OCI-LY1 (cell line): ENCODE data around the gene TRAPPC14.
A peak's percentile ranks its signal among the peaks of the same experiment; 100 is the strongest.

ENCODE experiments used
- H2AFZ ChIP-seq: fragments of 200-600 bp; sonication (generic), shearing (Covaris generic); 2 replicates; pipeline ENCODE4 v1.6.0; 2014; ENCODE audit warnings: antibody characterized with exemption, mild to moderate bottlenecking, low read length
- H3F3A ChIP-seq: fragments of 200-600 bp; sonication (generic), shearing (Covaris generic); 2 replicates; pipeline ENCODE4 v1.6.0; 2014; ENCODE audit warnings: mild to moderate bottlenecking, antibody characterized with exemption, low read length, moderate library complexity; ENCODE audit not compliant: insufficient read depth
- H3K27ac ChIP-seq: fragments of 200-600 bp; sonication (generic); 2 replicates; pipeline ENCODE4 v1.5.1; 2014; ENCODE audit warnings: low read length, mixed run types, mild to moderate bottlenecking, low read depth; ENCODE audit not compliant: poor library complexity, severe bottlenecking
- H3K27me3 ChIP-seq: fragments of 200-600 bp; sonication (generic); 2 replicates; pipeline ENCODE4 v1.6.0; 2014; ENCODE audit warnings: antibody characterized with exemption, mild to moderate bottlenecking, low read length, moderate library complexity; ENCODE audit not compliant: insufficient read depth
- H3K36me3 ChIP-seq: fragments of 200-600 bp; sonication (generic); 2 replicates; pipeline ENCODE4 v1.6.1; 2014; ENCODE audit warnings: mild to moderate bottlenecking, antibody characterized with exemption, low read length, moderate library complexity, mixed read lengths; ENCODE audit not compliant: insufficient read depth
- H3K4me1 ChIP-seq: fragments of 200-600 bp; sonication (generic); 2 replicates; pipeline ENCODE4 v1.5.1; 2014; ENCODE audit warnings: mild to moderate bottlenecking, low read length, moderate library complexity; ENCODE audit not compliant: insufficient read depth, severe bottlenecking
- H3K4me2 ChIP-seq: fragments of 200-600 bp; sonication (generic), shearing (Covaris generic); 2 replicates; pipeline ENCODE4 v1.6.1; 2014; ENCODE audit warnings: low read length
- H3K4me3 ChIP-seq: fragments of 200-600 bp; sonication (generic); 2 replicates; pipeline ENCODE4 v1.5.1; 2014; ENCODE audit warnings: low read length, low read depth, mild to moderate bottlenecking, mixed read lengths; ENCODE audit not compliant: poor library complexity, severe bottlenecking
- H3K79me2 ChIP-seq: fragments of 200-600 bp; shearing (Covaris generic); 2 replicates; pipeline ENCODE4 v1.6.1; 2016; ENCODE audit warnings: mixed run types, low read length, mixed read lengths; ENCODE audit not compliant: insufficient read depth
- H3K9ac ChIP-seq: fragments of 200-600 bp; sonication (generic), shearing (Covaris generic); 2 replicates; pipeline ENCODE4 v1.6.1; 2014; ENCODE audit warnings: mild to moderate bottlenecking, low read length, mixed read lengths
- H3K9me2 ChIP-seq: fragments of 200-600 bp; sonication (generic), shearing (Covaris generic); 2 replicates; pipeline ENCODE4 v1.6.1; 2014; ENCODE audit warnings: low read depth, mild to moderate bottlenecking, low read length, mixed read lengths
- H3K9me3 ChIP-seq: fragments of 200-600 bp; shearing (Covaris generic); 2 replicates; pipeline ENCODE4 v1.6.1; 2014; ENCODE audit warnings: low read length, mixed read lengths
- H4K20me1 ChIP-seq: fragments of 200-600 bp; sonication (generic), shearing (Covaris generic); 2 replicates; pipeline ENCODE4 v1.6.0; 2016; ENCODE audit warnings: mild to moderate bottlenecking, low read length; ENCODE audit not compliant: insufficient read depth
- EZH2 ChIP-seq: fragments of 200-600 bp; sonication (generic), shearing (Covaris generic); IDR thresholded peaks from 2 replicates; pipeline ENCODE4 v1.8.0; 2017; ENCODE audit warnings: borderline replicate concordance, mixed run types, mild to moderate bottlenecking, antibody characterized with exemption, low read length, moderate library complexity, mixed read lengths
- TF ChIP-seq, protein P1 (sequence below): fragments of 200-600 bp; sonication (generic), shearing (Covaris generic); IDR thresholded peaks from 2 replicates; pipeline ENCODE4 v1.5.1; 2017; ENCODE audit warnings: mild to moderate bottlenecking, antibody characterized with exemption, low read length, moderate library complexity, mixed read lengths

Gene TRAPPC14

GRCh38 chr7:100142461-100142860 lies 16.1 kb downstream of the TRAPPC14 start:
- no peaks in the 10 kb centered on the region for H3K27me3 ChIP-seq
- H3K9ac ChIP-seq, result no peak overlapping the region
- TF ChIP-seq EZH2, result no peak
- TF ChIP-seq, protein P1, sequence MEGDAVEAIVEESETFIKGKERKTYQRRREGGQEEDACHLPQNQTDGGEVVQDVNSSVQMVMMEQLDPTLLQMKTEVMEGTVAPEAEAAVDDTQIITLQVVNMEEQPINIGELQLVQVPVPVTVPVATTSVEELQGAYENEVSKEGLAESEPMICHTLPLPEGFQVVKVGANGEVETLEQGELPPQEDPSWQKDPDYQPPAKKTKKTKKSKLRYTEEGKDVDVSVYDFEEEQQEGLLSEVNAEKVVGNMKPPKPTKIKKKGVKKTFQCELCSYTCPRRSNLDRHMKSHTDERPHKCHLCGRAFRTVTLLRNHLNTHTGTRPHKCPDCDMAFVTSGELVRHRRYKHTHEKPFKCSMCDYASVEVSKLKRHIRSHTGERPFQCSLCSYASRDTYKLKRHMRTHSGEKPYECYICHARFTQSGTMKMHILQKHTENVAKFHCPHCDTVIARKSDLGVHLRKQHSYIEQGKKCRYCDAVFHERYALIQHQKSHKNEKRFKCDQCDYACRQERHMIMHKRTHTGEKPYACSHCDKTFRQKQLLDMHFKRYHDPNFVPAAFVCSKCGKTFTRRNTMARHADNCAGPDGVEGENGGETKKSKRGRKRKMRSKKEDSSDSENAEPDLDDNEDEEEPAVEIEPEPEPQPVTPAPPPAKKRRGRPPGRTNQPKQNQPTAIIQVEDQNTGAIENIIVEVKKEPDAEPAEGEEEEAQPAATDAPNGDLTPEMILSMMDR, result no peak
- H3K79me2 ChIP-seq, result no peaks in the 10 kb centered on the region
- no peaks in the 10 kb centered on the region for H3K36me3 ChIP-seq
- H3F3A ChIP-seq, result no peaks in the 10 kb centered on the region
- H2AFZ ChIP-seq, result no peak overlapping the region
- no peaks in the 10 kb centered on the region for H4K20me1 ChIP-seq
- no peaks in the 10 kb centered on the region for H3K9me2 ChIP-seq
- no peak overlapping the region for H3K4me2 ChIP-seq
- no peak overlapping the region for H3K27ac ChIP-seq
- no peak overlapping the region for H3K4me3 ChIP-seq
- H3K9me3 ChIP-seq, result no peaks in the 10 kb centered on the region
- H3K4me1 ChIP-seq, result peaks cover 15% of the 10 kb centered on the region

DNA sequence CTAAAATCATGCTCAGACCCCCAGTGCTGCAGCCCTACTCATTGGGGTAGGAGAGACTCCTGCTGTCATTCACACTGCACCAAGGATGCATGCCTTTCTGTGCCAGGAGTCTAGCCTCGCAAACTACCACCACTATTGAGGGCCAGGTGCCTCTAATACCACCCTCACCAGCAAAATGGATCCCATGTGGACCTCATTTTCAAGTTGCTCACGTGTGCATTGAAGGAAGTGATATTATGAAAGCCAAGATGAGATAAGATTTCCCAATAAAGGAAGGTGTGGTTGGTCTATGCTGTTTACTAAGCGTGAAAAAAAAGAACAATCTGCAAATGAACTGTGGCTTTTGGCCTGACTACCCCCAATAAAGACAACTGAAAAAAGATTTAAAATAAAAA lies 17.0 kb downstream of the TRAPPC14 start:
- H3K27ac ChIP-seq, result no peak overlapping the region
- no peaks in the 10 kb centered on the region for H3K36me3 ChIP-seq
- H3K4me2 ChIP-seq, result no peak overlapping the region
- no peak overlapping the region for H2AFZ ChIP-seq
- H3F3A ChIP-seq, result no peaks in the 10 kb centered on the region
- H3K4me1 ChIP-seq, result peaks cover 16% of the 10 kb centered on the region
- H3K9me2 ChIP-seq, result no peaks in the 10 kb centered on the region
- H3K4me3 ChIP-seq, result no peak overlapping the region
- TF ChIP-seq, protein P1, result no peak
- TF ChIP-seq EZH2, result no peak
- H3K27me3 ChIP-seq, result no peaks in the 10 kb centered on the region
- H4K20me1 ChIP-seq, result no peaks in the 10 kb centered on the region
- H3K9ac ChIP-seq, result no peak overlapping the region
- H3K79me2 ChIP-seq, result no peaks in the 10 kb centered on the region
- H3K9me3 ChIP-seq, result no peaks in the 10 kb centered on the region

- Histone ChIP-seq H3F3A (no peaks in the 10 kb centered on the region), H3K9me2 (no peaks in the 10 kb centered on the region), H3K27ac (peak overlapping the region; percentile 8), H4K20me1 (no peaks in the 10 kb centered on the region), H3K36me3 (no peaks in the 10 kb centered on the region), H3K4me3 (peak overlapping the region; percentile 7), H3K79me2 (no peaks in the 10 kb centered on the region), H3K9me3 (no peaks in the 10 kb centered on the region), H3K4me1 (peaks cover 16% of the 10 kb centered on the region), H3K4me2 (peak overlapping the region; percentile 46), H3K9ac (no peak overlapping the region; the same call in 1 of the 2 replicates), H3K27me3 (no peaks in the 10 kb centered on the region), H2AFZ (no peak overlapping the region)
- no peak for TF ChIP-seq EZH2
- TF ChIP-seq, protein P1, result no peak
Measured at GRCh38 chr7:100137851-100138760, 20.4 kb downstream of the TRAPPC14 start.
